Stimulated activated CD4-positive, alpha-beta T cell treated with anti-CD3 and anti-CD28 coated beads, TNF-alpha, amount 100 ng/mL, for 48 hours (primary cell): ENCODE data around the gene KSR1.
A peak's percentile ranks its signal among the peaks of the same experiment; 100 is the strongest.

Experiments used
- DNase-seq, 3 donors: peaks; one replicate each; pipeline ENCODE4 v3.0.0-alpha.2; 2020; ENCODE audit warnings: low read depth in 3 of 3

Gene KSR1

DNA sequence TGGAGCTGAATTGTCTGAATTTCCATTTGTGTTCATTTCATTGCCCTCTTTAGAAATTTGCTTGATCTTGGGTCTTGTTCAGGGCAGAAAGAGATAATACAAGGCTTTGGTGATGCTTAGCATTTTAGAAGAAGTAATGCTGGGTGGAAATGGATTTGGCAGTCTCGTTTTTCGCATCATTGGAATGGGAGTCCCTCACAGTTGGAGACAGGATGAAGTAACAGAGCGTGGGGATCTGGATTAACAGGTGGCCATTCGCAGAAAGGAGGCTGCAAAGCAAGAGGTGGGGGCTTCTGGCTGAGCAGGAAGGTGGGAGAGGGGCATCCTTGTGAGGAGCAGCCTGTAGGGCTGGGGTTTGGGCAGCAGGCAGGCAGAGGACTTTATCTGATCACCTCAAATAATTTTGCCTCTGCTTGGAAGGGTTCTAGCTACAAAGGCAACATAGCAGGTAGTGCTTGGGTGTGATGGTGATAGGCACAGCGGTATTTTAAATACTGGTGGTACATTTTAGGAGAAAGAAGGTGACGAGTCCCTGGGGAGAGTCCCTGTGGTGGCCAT is 17.0 kb downstream of the KSR1 start:
- no peak for DNase-seq

DNA sequence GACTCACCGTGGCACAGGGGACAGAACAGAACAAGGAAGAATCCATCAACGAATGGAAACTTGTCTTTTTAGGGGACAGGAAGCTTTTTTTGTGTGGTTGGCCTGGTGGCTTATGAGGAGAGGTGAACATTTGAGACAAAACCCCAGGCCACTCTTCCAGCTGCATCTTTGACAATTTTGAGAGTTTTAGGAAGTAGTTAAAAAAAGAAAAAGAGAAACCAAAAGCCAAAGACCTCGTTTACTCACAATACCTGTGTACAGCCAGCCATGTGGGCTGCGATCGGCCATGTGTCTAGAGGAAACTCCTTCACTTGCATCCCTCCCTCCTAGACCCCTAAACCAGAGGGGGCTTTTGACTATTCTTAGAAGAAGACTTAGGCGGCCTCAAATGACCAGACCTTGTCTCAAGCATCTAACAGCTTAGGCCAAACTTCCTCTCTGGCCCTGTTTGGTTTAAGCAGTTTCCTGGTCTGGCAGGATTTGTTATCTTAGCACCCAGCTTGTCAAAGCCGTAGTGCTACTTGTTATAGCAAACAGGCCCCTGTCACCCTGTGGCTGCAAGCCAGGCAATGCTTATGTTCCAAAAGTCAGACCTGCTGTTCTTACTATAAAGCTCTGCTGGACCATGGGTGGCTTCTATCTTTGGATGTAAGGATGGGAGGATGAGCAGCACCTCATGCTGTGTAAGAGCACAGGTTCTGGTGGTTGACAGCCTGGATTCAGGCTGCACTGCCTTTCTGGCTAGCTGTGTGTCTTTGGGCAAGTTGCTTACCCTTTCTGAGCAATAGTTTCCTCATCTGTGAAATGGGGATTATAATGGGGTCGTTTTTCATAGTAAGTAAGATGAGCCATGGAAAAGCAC is 17.7 kb downstream of the KSR1 start:
- DNase-seq = peak; percentile 63 to 82 (median 68)

DNA sequence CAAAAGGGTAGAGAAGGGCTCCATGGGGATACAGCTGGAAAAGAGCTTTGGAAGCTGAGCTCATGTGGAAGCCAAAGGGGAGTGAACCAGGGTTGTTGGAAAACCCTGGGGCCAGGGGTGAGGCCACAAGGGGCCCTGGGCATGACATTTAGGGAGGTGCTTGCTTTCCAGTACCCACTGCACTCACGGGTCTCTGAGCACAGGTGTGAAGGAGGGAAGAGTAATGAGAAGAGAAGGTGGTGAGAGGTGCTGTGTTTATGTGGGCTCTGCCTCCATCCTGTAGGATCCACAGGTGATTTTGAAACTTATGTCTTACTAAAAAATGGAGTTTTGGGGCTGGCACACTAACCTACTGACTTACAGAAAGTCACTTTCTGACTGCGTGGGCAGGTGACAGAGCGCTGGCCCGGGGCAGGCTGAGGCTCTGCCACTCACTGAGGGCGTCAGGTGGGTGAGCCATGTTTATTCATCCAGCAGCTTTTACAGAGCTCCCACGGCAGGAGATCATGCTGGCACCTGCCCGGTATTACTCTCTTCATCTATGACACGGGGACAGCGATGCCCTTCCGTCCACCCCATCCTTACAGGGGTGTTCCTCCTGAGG is 18.9 kb downstream of the KSR1 start:
- DNase-seq = peak in 2 of 3 donors; percentile 50 to 55

DNA sequence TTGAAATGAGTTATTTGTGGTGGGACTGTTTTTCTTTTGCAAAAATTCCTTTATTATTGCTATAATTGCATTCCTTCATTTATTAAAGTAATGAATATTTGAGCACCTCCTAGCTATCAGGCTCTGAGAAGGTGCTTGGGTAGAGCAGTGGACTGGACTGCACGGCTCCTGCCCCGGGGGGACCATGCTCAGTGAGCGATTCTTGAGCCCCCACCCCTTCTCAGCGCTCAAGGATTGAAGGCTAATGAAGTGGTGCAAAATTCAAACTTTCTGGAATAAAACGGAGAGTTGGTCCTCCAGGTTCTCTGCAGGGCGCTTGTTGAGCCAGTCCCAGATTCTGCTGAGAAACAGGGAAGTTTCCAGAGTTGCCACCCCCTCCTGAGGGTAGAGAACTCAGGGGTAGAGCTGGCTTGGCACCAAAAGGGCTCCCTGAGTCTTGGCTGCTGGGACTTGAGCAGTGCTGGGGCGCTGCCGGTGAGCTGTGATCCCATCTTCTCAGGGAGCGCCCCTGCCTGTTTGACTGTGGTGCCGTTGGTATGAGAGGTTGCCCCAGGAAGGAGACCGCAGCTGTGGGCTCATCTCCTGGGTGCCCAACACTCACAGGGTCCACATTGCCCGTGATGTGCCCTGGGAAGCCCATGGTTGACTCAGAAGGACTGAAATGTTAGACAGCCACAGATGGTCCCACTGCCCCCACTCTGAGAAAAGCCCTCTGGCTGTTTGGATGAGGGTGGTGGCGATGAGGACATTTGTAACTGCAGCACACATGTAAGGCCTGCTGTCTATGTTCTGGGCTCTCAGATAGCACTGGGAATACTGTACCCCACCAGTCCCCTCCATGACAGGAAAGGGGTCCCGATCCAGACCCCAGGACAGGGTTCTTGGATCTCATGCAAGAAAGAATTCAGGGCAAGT is 20.0 kb downstream of the KSR1 start:
- no peak for DNase-seq

DNA sequence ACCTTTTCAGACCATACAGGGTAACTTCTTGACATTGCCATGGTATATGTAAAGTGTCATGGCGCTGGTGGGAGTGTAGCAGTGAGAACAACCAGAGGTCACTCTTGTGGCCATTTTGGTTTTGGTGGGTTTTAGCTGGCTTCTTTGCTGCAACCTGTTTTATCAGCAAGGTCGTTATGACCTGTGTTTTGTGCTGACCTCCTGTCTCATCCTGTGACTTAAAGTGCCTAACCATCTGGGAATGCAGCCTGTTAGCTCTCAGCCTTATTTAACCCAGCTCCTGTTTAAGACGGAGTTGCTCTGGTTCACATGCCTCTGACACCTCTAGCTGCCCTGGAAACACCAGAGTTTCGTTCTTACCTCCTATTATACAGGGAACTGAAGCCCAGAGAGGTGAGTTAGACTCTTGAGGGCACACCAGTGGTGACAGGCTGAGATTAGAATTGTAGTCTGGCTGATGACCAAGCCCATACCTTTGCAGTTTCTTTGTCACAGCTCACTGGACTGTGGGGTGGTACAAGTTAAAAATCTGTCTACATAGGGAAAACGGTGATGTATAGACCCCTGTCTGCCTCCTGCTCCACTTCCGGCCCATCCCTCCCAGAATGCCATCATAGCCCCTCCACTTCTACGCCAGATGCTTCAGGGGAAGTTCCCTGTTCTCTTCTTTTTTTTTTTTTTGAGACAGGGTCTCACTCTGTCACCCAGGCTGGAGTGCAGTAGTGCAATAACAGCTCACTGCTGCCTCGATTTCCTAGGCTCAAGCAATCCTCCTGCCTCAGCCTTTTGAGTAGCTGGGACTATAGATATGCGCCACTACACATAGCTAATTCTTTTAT is 21.0 kb downstream of the KSR1 start:
- no peak for DNase-seq

DNA sequence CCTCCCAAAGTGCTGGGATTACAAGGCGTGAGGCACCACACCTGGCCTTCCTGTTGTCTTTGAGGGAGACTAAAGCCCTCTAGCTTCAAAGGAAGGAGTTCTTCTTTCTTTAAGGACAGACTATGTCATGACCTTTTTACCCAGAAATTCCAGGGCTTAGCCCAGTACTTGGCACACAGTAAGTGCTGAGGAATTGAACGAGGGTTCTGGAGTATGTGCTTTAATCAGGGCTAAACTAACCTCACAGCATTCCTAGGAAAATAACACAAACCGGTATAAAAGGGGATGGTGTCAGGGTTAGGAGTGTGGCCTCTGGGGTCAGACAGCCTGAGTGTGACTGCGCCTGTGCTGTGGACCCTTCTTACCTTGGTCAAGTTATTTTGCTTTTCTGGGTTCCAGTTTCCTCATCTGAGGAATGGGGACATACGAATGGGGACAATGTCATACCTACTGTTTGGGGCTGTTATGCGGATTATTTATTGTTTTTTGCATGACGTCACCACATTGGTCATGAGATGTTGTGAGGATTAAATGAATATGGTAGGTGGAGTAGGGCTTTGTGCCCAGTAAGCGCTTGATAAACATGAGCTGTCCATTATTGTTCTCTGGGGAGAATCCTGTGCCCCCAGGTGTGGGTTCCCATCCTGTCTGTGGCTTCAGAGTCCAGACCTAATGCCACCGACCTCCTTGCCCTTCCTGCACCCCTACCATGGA is 21.9 kb downstream of the KSR1 start:
- no peak for DNase-seq

DNA sequence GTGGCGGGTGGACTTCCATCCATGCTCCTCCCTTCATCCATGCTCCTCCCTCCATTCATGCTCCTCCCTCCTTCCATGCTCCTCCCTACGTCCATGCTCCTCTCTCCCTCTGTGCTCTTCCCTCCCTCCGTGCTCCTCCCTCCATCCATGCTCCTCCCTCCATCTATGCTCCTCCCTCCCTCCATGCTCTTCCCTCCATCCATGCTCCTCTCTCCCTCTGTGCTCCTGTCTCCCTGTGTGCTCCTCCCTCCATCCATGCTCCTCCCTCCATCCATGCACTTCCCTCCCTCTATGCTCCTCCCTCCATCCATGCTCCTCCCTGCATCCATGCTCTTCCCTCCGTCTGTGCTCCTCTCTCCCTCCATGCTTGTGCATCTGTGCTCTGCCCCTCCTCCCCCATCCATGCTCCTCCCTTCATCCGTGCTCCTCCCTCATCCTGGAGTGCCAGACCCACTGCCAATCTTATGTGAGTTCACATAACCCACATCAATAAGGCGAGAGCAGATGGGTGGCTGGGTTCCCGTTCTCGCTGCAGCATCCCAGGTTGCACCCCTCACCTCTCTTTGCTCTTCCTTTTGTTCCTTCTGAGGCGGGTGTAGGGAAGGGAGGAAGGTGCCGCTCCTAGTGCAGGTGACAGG is 22.8 kb downstream of the KSR1 start:
- DNase-seq = no peak

DNA sequence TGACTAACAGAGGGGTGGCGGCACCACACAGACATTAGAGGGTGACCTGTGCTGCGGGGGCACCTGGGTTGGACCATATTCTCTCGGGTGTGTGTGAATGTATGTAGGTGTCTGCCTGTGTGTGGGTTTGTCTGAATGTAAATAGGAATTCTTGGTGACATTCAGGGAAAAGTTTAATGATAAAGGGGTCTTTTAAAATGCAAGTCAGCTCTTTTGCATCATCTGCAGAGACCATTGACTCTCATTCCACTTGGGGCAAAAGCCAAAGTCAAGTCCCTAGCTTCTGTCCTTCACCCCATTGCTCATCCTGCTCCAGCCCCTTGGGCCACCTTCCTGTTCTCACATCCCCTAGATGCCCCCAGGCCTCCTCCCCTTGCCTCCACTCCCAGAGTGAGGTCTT is 23.6 kb downstream of the KSR1 start:
- DNase-seq = no peak

DNA sequence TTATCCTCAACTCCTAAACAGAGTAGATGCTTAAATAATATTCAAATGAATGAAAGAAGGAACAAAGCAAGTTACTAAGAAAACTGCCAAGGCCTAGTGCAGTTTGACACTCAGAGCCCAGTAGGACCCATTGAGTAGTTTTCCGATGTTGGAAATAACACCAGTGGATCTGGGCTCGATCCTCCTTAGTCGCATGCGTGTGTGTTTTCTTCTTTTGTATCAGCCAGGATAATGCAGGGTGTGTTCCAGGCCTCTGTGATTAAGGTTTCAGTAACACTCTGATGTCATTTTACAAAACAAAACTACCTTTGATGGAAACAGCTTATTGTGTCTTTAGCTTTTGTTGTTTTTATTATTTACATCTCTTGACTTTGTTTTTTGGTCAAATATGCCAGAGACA is 24.5 kb downstream of the KSR1 start:
- DNase-seq = no peak

DNA sequence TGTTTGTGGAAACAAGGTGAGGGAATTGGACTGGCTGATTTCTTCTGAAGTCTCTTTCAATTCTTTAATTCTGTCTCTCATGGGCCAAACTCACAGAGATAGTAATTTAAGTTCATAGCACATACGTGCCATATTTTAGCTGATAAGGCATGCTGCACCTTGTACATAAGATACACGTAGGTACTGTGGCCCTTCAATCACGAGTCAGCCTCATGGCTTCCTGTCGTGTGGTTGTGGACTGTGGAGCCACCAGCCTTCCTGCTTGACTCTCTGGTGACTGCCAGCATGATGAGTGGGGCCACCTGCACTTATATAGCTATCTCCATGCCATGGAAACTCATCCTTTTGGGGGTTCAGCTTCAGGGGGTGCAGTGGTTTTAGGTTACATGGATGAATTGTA is 25.1 kb downstream of the KSR1 start:
- no peak for DNase-seq

DNA sequence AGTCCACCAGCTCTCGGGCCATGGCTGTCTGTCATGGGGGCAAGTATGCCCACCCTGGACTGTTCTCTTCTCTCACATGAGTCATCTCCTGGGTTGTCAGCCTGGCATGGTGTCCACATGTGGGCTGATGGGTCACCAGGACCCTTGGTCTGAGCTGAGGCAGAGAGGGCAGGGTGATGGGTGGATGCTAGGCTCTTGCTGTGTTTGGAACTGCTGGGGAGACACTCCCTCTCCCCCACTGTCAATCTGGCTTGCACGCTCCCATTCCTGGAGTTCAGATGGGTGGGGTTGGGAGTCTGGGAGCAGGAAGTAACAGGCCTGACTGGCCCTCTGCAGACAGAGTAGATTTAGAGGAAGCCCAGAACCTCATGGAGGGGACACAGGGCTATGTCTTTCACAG is 28.9 kb downstream of the KSR1 start:
- DNase-seq = no peak

DNA sequence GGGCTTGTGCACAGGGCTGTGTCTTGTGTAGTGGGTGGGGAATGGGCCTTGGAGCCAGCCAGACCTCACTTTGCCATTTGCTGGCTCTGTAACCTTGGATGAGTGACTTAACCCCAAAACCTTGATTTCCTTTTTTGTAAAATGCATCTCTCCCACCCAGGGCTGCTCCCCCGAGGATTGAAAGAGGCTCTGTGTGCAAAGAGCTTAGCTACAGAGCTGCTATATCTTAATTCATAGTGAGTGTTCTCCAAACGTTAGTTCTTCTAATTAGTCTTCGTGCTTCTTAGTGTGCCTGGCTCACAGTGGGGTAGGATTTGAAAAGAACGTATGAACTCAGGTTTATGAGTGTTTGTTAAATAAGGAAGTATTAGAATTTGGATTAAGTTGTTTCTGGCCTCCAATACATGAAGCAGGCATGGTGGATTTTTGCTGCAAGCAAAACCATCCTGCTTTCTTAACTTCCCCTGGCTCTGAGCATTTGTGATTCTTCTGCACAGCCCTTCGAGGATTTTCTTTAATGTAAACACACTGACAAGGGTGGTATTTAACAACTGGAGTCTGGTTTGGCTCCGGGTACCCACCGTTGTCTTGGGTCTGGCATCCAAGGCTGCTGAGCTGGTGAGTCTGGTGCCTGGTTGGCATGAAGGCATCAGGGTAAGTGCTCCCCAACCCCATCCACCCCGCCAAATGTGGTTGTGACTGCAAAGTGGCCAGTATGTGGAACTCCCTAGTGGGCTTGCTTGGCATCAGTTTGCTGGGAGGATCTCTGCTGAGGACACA is 29.7 kb downstream of the KSR1 start:
- DNase-seq = no peak

DNA sequence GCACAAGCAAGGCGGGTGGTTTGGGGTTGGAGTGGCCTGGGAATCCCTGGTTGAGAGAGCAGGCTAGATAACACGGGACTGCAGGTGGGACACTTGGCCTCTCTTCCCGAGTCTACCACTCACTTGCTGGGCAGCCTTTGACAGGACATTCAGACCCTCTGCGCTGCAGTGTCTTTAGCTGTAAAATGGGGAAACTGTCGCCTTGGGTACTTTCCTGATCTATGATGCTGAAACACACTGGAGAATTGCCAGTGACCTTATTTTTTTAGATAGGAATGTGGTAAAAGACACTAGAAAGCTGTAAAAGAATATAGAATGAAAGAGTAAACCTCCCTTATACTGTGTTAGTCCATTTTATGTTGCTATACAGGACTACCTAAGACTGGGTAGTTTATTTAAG is 30.5 kb downstream of the KSR1 start:
- DNase-seq = no peak

DNA sequence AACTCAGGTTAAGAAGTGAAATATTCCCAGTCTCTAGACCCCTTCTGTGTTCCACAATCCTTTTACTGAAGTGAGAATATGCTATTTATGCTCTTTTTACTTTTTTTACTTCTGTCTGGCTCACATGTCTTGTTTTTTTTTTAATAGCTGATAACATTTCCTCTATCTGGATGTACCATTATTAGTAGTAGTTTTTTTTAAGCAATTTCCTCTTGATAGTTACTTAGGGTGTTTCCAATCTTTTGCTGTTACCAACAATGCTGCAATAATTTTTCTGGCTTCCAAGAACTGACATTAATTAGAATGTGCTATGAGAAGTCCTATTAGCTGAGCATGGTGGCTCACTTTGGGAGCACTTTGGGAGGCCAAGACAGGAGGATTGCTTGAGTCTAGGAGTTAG is 32.0 kb downstream of the KSR1 start:
- no peak for DNase-seq

DNA sequence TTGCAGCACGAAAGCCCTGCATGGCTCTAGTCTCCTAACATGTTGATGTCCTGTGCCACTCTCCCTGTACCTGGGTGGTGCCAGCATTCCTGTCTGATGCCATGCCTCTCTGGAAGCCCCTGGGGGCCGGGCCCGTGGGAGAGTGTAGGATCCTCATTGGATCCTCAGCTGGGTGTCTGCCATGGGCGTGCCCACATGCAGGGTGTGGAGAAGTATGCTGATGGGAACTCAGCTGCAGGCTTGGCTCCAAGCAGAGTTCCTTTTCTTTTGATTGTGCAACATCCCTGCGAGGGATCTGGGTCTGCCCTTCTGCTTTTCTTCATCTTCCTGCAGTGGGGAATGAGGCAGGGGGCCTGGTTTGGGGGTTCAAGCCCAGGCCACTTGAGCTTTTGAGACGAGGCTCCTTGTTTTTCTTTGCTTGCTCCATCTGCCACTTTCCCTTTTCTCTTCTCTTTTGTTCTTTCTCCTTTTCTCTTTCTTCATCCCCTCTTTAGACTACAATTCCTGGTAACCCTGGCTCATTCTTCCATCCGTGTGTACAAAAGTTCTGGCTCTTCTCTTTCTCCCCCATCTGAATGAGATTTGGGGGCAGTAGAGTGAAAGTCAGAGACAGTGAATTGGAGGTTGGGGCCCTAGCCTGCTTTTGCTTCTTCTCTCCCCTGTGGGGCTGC is 32.9 kb downstream of the KSR1 start:
- no peak for DNase-seq

DNA sequence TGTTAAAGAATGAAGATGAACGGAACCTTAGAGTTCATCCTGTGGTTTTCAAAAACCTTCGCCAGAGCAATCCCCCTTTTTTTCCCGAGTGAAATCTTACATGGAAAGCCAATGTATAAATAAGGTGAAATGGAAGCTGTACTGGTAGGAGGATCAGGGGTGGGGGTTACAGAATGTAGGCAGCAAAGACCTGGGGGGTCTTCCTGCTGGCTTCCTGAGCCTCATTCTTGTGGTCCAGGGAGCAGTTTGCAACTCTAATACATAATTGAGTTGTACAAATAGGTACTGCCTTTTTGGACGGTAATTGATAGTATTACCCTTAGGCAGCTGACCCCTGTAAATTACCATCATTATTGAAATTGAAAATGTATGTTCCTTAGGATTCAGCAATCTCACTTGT is 34.1 kb downstream of the KSR1 start:
- no peak for DNase-seq

DNA sequence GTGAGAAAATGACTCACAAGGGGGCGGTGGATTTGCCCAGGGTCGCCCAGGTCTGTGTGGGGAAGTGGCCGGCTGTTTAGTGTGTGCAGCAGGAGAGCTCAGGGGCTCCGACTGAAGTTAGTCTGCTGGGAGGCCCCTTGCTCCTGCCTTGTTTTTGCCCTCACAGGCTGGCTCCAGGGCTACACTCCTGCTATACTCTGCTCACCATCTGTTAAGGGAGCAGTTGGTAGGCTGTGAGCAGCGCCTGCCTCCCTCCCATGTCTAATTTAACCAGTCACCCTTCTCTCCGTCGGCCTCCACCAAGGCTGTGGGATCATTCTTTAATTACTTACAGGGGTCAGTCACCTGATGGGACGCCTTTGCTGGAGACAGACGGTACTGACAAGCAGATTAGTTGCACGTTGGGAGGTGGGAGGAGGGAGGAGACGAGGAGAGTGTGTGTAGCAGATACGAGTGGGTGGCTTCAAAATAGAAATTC is 35.5 kb downstream of the KSR1 start:
- no peak for DNase-seq

DNA sequence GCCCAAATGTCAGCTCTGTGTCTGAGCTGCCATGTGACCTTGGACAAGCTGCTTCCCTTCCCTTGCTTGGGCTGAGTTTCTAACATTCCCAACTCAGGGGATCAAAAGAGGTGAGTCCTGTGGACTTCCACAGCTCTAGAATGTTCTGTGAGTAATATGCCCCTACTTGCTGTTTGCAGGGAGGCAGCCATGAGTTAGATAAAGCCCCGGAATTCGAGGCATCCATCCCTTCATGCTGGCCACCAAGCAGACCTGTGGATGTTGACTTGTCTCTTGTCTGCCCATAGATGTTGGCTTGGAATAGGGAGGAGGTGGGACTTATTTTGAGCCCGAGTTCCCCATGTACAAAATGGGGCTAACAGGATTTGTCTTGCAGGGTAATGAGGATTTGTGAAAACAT is 36.2 kb downstream of the KSR1 start:
- DNase-seq = no peak

DNA sequence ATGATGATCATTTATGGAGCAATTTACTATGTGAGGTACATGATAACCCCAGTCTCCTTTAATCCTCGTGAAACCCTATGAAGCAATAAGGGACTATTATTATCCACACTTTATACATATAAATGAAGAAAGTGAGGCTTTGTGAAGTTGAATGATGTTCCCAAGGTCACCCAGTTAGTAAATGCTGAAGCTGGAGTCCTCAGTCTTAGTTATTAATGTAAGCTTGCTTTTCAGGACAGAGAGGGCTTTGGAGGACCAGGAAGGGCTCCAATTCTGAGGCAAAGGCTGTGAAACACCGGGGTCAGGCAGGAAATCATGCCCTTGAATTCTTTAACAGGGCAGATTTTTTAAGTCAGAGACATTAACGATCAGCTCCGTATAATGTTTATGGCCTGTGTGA is 36.8 kb downstream of the KSR1 start:
- DNase-seq = no peak
